ENCODE measurements around the gene SMIM13. TPM values are rescaled to one million over a fixed set of nuclear protein-coding genes. Genes with fewer than 3 reads are reported as not detected.

The SMIM13 gene
- total RNA-seq, 2 experiments from 2014 or later = 13.9 to 19.0 TPM

DNA sequence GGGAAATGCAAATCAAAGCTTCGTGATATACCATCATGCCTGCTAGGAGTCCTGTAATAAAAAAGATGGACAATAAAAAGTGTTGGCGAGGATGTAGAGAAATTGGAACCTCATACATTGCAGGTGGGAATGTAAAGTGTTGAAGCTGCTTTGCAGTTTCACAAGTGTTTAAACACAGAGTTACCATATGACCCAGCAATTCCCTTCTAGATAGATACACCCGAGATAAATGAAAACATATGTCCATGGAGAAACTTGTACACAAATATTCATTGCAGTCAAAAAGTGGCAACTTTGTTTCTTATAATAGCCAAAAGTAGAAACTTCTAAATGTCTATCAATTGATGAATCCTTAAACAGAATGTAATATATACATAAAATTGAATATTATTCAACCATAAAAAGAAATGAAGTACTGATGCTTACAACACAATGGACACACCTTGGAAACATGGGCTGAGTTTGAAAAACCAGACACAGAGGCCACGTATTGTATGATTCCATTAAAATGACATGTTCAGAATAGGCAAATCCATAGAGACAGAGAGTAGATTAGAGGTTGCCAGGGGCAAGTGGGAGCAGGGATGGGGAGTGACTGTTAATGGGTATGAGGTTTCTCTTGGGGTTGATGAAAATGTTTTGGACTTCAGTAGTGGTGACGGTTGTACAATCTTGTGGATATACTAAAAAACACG, 38.7 kb downstream of the SMIM13 start:
- DNase-seq (ENCODE audit: low spot score) = no peak
- Histone ChIP-seq H3K79me2 (ENCODE audit: insufficient read depth, low read depth, low read length) (peaks cover 15% of the 10 kb centered on the region; the same call in 1 of the 2 replicates), H3K4me2 (ENCODE audit: low read length) (no peak overlapping the region), H3K36me3 (ENCODE audit: insufficient read depth, low read length) (peaks cover 30% of the 10 kb centered on the region), H3K4me3 (ENCODE audit: low read depth, low read length, poor library complexity, severe bottlenecking) (no peak overlapping the region), H3K4me1 (ENCODE audit: insufficient read depth, low read length, poor library complexity, severe bottlenecking) (peaks cover 7% of the 10 kb centered on the region), H4K20me1 (ENCODE audit: insufficient read depth, low read length) (peaks cover 11% of the 10 kb centered on the region), H2AFZ (ENCODE audit: low read length) (no peak overlapping the region), H3K27ac (ENCODE audit: low read depth, low read length, poor library complexity, severe bottlenecking) (no peak overlapping the region), H3K9me3 (ENCODE audit: low read length) (no peaks in the 10 kb centered on the region), H3K9me2 (ENCODE audit: insufficient read depth, low read length) (no peaks in the 10 kb centered on the region)
- ChIA-PET POLR2A (interaction anchor here (1.1 kb wide), 1 partner anchor 363 kb away, joined by 3 read pairs; no protein-coding TSS in a partner anchor), CTCF (ENCODE audit: unreplicated experiment) (no interaction called here)
- no TSS peak for BruUV-seq (replicated peaks)
- no peak for TF ChIP-seq EZH2phosphoT487 (IDR thresholded peaks at IDR 0.05; ENCODE audit: borderline replicate concordance, low read depth, low read length)
- TF ChIP-seq, protein P1, sequence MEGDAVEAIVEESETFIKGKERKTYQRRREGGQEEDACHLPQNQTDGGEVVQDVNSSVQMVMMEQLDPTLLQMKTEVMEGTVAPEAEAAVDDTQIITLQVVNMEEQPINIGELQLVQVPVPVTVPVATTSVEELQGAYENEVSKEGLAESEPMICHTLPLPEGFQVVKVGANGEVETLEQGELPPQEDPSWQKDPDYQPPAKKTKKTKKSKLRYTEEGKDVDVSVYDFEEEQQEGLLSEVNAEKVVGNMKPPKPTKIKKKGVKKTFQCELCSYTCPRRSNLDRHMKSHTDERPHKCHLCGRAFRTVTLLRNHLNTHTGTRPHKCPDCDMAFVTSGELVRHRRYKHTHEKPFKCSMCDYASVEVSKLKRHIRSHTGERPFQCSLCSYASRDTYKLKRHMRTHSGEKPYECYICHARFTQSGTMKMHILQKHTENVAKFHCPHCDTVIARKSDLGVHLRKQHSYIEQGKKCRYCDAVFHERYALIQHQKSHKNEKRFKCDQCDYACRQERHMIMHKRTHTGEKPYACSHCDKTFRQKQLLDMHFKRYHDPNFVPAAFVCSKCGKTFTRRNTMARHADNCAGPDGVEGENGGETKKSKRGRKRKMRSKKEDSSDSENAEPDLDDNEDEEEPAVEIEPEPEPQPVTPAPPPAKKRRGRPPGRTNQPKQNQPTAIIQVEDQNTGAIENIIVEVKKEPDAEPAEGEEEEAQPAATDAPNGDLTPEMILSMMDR (conservative IDR thresholded peaks at IDR 0.05; ENCODE audit: low read length) = no peak
- intact Hi-C loops (cut with micrococcal nuclease; ENCODE audit: unreplicated experiment) = no loop called here

DNA sequence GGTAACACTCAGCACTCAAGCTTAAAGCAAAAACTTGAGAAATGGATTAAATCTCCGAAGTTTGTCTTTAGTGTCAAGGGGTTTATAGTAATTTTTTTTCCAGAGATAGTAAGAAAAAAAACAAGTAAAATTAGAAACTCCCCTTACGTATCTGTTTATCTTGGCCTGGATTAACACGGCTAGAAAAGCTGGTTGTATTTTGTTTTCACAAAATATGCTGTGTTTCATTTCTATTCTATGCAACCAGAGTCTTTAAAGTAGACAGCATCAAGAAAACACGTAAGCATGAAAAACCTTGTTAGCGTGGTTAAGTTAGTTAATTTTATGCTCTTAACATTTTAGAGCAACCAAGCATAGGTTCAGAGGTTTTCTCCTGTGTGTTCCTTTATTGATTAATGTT, 39.6 kb downstream of the SMIM13 start:
- Histone ChIP-seq H2AFZ (ENCODE audit: low read length) (no peak overlapping the region), H3K36me3 (ENCODE audit: insufficient read depth, low read length) (peaks cover 34% of the 10 kb centered on the region), H3K27ac (ENCODE audit: low read depth, low read length, poor library complexity, severe bottlenecking) (no peak overlapping the region), H3K9me2 (ENCODE audit: insufficient read depth, low read length) (no peaks in the 10 kb centered on the region), H3K4me2 (ENCODE audit: low read length) (no peak overlapping the region), H4K20me1 (ENCODE audit: insufficient read depth, low read length) (peaks cover 14% of the 10 kb centered on the region; the same call in 1 of the 2 replicates), H3K4me1 (ENCODE audit: insufficient read depth, low read length, poor library complexity, severe bottlenecking) (peaks cover 7% of the 10 kb centered on the region), H3K79me2 (ENCODE audit: insufficient read depth, low read depth, low read length) (peaks cover 15% of the 10 kb centered on the region; the same call in 1 of the 2 replicates), H3K4me3 (ENCODE audit: low read depth, low read length, poor library complexity, severe bottlenecking) (no peak overlapping the region), H3K9me3 (ENCODE audit: low read length) (no peaks in the 10 kb centered on the region)
- POLR2A ChIA-PET = no interaction called here
- CTCF ChIA-PET (ENCODE audit: unreplicated experiment) = no interaction called here
- no TSS peak for BruUV-seq (replicated peaks)
- DNase-seq (ENCODE audit: low spot score) = no peak
- no peak for TF ChIP-seq EZH2phosphoT487 (IDR thresholded peaks at IDR 0.05; ENCODE audit: borderline replicate concordance, low read depth, low read length)
- TF ChIP-seq, protein P1 (conservative IDR thresholded peaks at IDR 0.05; ENCODE audit: low read length) = no peak
- intact Hi-C loops (cut with micrococcal nuclease; ENCODE audit: unreplicated experiment) = no loop called here

DNA sequence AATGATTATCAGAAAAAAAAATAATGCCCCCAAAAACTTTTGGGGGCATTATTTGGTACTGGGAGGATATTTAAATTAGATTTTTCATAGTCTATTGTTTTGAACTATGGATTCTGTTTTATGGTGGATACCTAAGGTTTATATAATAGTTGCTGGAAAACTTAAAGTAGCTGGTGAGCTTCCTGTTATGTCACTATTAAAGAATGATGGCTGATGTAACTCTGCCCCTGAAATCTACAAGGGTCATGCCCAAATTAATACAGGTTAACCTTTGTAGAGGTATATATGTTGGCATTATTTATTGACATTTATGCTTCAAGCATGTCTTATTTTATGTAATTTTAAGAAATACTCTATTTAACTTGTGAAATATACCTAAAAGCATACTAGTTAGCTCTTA, 43.2 kb downstream of the SMIM13 start:
- intact Hi-C loops (cut with micrococcal nuclease; ENCODE audit: unreplicated experiment) = no loop called here
- Histone ChIP-seq H3K9me2 (ENCODE audit: insufficient read depth, low read length) (no peaks in the 10 kb centered on the region), H3K9me3 (ENCODE audit: low read length) (no peaks in the 10 kb centered on the region), H4K20me1 (ENCODE audit: insufficient read depth, low read length) (peaks cover 4% of the 10 kb centered on the region; the same call in 1 of the 2 replicates), H3K36me3 (ENCODE audit: insufficient read depth, low read length) (peaks cover 34% of the 10 kb centered on the region), H3K4me1 (ENCODE audit: insufficient read depth, low read length, poor library complexity, severe bottlenecking) (peaks cover 7% of the 10 kb centered on the region), H3K4me2 (ENCODE audit: low read length) (no peak overlapping the region), H3K4me3 (ENCODE audit: low read depth, low read length, poor library complexity, severe bottlenecking) (no peak overlapping the region), H3K27ac (ENCODE audit: low read depth, low read length, poor library complexity, severe bottlenecking) (no peak overlapping the region), H2AFZ (ENCODE audit: low read length) (no peak overlapping the region), H3K79me2 (ENCODE audit: insufficient read depth, low read depth, low read length) (no peaks in the 10 kb centered on the region)
- BruUV-seq (replicated peaks) = no TSS peak
- POLR2A ChIA-PET = interaction anchor here (0.7 to 1.4 kb wide), 3 partner anchors 9 to 549 kb away, joined by 3 to 4 read pairs (median 3); no protein-coding TSS in a partner anchor
- no peak for DNase-seq (ENCODE audit: low spot score)
- CTCF ChIA-PET (ENCODE audit: unreplicated experiment) = interaction anchor here (0.8 kb wide), 1 partner anchor 359 kb away, joined by 3 read pairs; no protein-coding TSS in a partner anchor
- TF ChIP-seq, protein P1 (conservative IDR thresholded peaks at IDR 0.05; ENCODE audit: low read length) = no peak
- TF ChIP-seq EZH2phosphoT487 (IDR thresholded peaks at IDR 0.05; ENCODE audit: borderline replicate concordance, low read depth, low read length) = no peak

Measured in OCI-LY7 (cell line).